CD4-positive, CD25-positive, alpha-beta regulatory T cell (primary cell): Measurements from ENCODE around the gene SLC38A2. TPM values are rescaled to one million over a fixed set of nuclear protein-coding genes. Genes with fewer than 3 reads are reported as not detected.

Experiments
- ATAC-seq, 2 donors: fragments of 150-1000 bp; cut with Tn5 transposase; one replicate each; pipeline ENCODE4 v1.10.0; 2021; ENCODE audit warnings: low read depth in 2 of 2, moderate number of reproducible peaks in 2 of 2, moderate library complexity in 1 of 2
- DNase-seq, 3 donors: peaks; one replicate each; pipeline versions ENCODE4 v3.0.0 to v3.0.0-alpha.2; 2012 to 2022; ENCODE audit warnings: mixed read lengths in 1 of 3
- H3K27ac ChIP-seq: one replicate; pipeline ENCODE4 v1.7.0; 2013; ENCODE audit warnings: mild to moderate bottlenecking, low read length; ENCODE audit not compliant: insufficient read depth, poor library complexity, severe bottlenecking
- H3K27me3 ChIP-seq: one replicate; pipeline ENCODE4 v1.7.0; 2013; ENCODE audit warnings: low read length; ENCODE audit not compliant: control insufficient read depth, insufficient read depth
- H3K36me3 ChIP-seq: one replicate; pipeline ENCODE4 v1.7.0; 2013; ENCODE audit warnings: mild to moderate bottlenecking, low read length, moderate library complexity; ENCODE audit not compliant: control insufficient read depth, insufficient read depth
- H3K4me1 ChIP-seq: 2 replicates; pipeline ENCODE4 v1.7.0; 2013; ENCODE audit warnings: mild to moderate bottlenecking, low read length; ENCODE audit not compliant: insufficient read depth, control insufficient read depth, poor library complexity, severe bottlenecking
- H3K4me3 ChIP-seq: one replicate; pipeline ENCODE4 v1.7.0; 2013; ENCODE audit warnings: low read depth, mild to moderate bottlenecking, low read length, moderate library complexity
- H3K9me3 ChIP-seq, 2 experiments: 1 replicate in 1 of 2; 2 replicates in 1 of 2; pipeline ENCODE4 v1.7.0; 2013; ENCODE audit warnings: low read length in 2 of 2, mild to moderate bottlenecking in 1 of 2, moderate library complexity in 1 of 2; ENCODE audit not compliant: control insufficient read depth in 2 of 2
- H3K27ac Mint-ChIP-seq, 3 donors: one replicate each; pipeline ENCODE4 v1.8.0; 2020 to 2022; ENCODE audit warnings: mild to moderate bottlenecking in 3 of 3, mixed read lengths in 3 of 3, moderate library complexity in 2 of 3
- H3K27me3 Mint-ChIP-seq: one replicate; pipeline ENCODE4 v1.8.0; 2022; ENCODE audit warnings: mild to moderate bottlenecking, mixed read lengths
- H3K36me3 Mint-ChIP-seq: one replicate; pipeline ENCODE4 v1.8.0; 2020; ENCODE audit warnings: mixed read lengths
- H3K4me1 Mint-ChIP-seq, 4 donors: one replicate each; pipeline ENCODE4 v1.8.0; 2020 to 2022; ENCODE audit warnings: mixed read lengths in 4 of 4, mild to moderate bottlenecking in 1 of 4
- H3K4me3 Mint-ChIP-seq, 4 donors: one replicate each; pipeline ENCODE4 v1.8.0; 2020 to 2022; ENCODE audit warnings: mild to moderate bottlenecking in 4 of 4, mixed read lengths in 4 of 4, moderate library complexity in 3 of 4
- H3K9me3 Mint-ChIP-seq, 7 donors: one replicate each; pipeline ENCODE4 v1.8.0; 2020 to 2022; ENCODE audit warnings: mixed read lengths in 7 of 7, mild to moderate bottlenecking in 3 of 7, moderate library complexity in 2 of 7
- polyA plus RNA-seq, 4 donors: library from polyadenylated mRNA; unstranded; fragments of 300-500 nt; fragmentation: Illumina TruSeq; gene quantifications; one replicate each; pipeline ENCODE4 v1.2.3, GENCODE V29; 2021
- total RNA-seq: library from RNA; stranded (reverse); gene quantifications from one replicate; pipeline ENCODE4 v1.2.3, GENCODE V29; 2022

Gene SLC38A2
- total and polyA plus RNA-seq, 5 donors from 2014 or later: 53.0 to 186 (median 90.1) TPM

GRCh38 chr12:46409974-46410373, 37.4 kb upstream of the SLC38A2 start:
- H3K4me3 Mint-ChIP-seq: no peak overlapping the region
- peaks cover 0 to 1% (median 0%) of the 10 kb centered on the region in 7 donors for H3K9me3 Mint-ChIP-seq
- Histone ChIP-seq H3K4me1 (no peaks in the 10 kb centered on the region), H3K9me3 (no peaks in the 10 kb centered on the region), H3K27me3 (peaks cover 2% of the 10 kb centered on the region), H3K4me3 (no peak overlapping the region), H3K36me3 (no peaks in the 10 kb centered on the region), H3K27ac (no peak overlapping the region)
- peaks cover 3% of the 10 kb centered on the region for H3K36me3 Mint-ChIP-seq
- H3K27ac Mint-ChIP-seq: no peak overlapping the region
- DNase-seq: no peak
- H3K27me3 Mint-ChIP-seq: peaks cover 13% of the 10 kb centered on the region
- no peak for ATAC-seq
- H3K4me1 Mint-ChIP-seq: peaks cover 0 to 4% (median under 1%) of the 10 kb centered on the region in 4 donors

GRCh38 chr12:46409342-46409741, 36.8 kb upstream of the SLC38A2 start:
- peaks cover 2% of the 10 kb centered on the region for H3K27me3 ChIP-seq
- Mint-ChIP-seq H3K4me1 (peaks cover 0 to 4% (median under 1%) of the 10 kb centered on the region in 4 donors), H3K27ac (no peak overlapping the region), H3K36me3 (peaks cover 3% of the 10 kb centered on the region), H3K9me3 (peaks cover 0 to 1% (median 0%) of the 10 kb centered on the region in 7 donors), H3K27me3 (peaks cover 13% of the 10 kb centered on the region), H3K4me3 (no peak overlapping the region)
- no peak for ATAC-seq
- H3K9me3 ChIP-seq: no peaks in the 10 kb centered on the region
- no peak for DNase-seq
- no peaks in the 10 kb centered on the region for H3K36me3 ChIP-seq
- no peak overlapping the region for H3K4me3 ChIP-seq
- no peaks in the 10 kb centered on the region for H3K4me1 ChIP-seq
- no peak overlapping the region for H3K27ac ChIP-seq

GRCh38 chr12:46408441-46408840, 35.9 kb upstream of the SLC38A2 start:
- Mint-ChIP-seq H3K9me3 (peaks cover 0 to 1% (median 0%) of the 10 kb centered on the region in 7 donors), H3K36me3 (peaks cover 3% of the 10 kb centered on the region), H3K27me3 (peaks cover 11% of the 10 kb centered on the region), H3K27ac (no peak overlapping the region), H3K4me3 (no peak overlapping the region), H3K4me1 (peaks cover under 1 to 11% (median 7%) of the 10 kb centered on the region in 4 donors)
- ATAC-seq (no peak), DNase-seq (no peak)
- Histone ChIP-seq H3K27me3 (peaks cover 2% of the 10 kb centered on the region), H3K36me3 (no peaks in the 10 kb centered on the region), H3K27ac (no peak overlapping the region), H3K4me1 (no peaks in the 10 kb centered on the region), H3K9me3 (no peaks in the 10 kb centered on the region), H3K4me3 (no peak overlapping the region)

- Histone ChIP-seq H3K4me3 (no peak overlapping the region), H3K36me3 (no peaks in the 10 kb centered on the region), H3K9me3 (no peaks in the 10 kb centered on the region), H3K4me1 (no peaks in the 10 kb centered on the region), H3K27ac (no peak overlapping the region), H3K27me3 (peaks cover 2% of the 10 kb centered on the region)
- DNase-seq: no peak
- Mint-ChIP-seq H3K36me3 (peaks cover 3% of the 10 kb centered on the region), H3K27me3 (peaks cover under 1% of the 10 kb centered on the region), H3K9me3 (no peaks in the 10 kb centered on the region), H3K4me1 (peaks cover 6 to 21% (median 16%) of the 10 kb centered on the region in 4 donors), H3K4me3 (no peak overlapping the region), H3K27ac (no peak overlapping the region)
- ATAC-seq: no peak
Measured at GRCh38 chr12:46407361-46407760, 34.8 kb upstream of the SLC38A2 start.

GRCh38 chr12:46406352-46407027, 33.9 kb upstream of the SLC38A2 start:
- Mint-ChIP-seq H3K27ac (no peak overlapping the region), H3K27me3 (no peaks in the 10 kb centered on the region), H3K4me3 (no peak overlapping the region), H3K4me1 (peaks cover 6 to 27% (median 18%) of the 10 kb centered on the region in 4 donors), H3K9me3 (peaks cover 0 to under 1% (median 0%) of the 10 kb centered on the region in 7 donors), H3K36me3 (peaks cover 3% of the 10 kb centered on the region)
- no peak overlapping the region for H3K4me3 ChIP-seq
- H3K27ac ChIP-seq: no peak overlapping the region
- no peaks in the 10 kb centered on the region for H3K4me1 ChIP-seq
- DNase-seq (no peak), ATAC-seq (no peak)
- no peaks in the 10 kb centered on the region for H3K36me3 ChIP-seq
- peaks cover 2% of the 10 kb centered on the region for H3K27me3 ChIP-seq
- H3K9me3 ChIP-seq: no peaks in the 10 kb centered on the region

- Mint-ChIP-seq H3K27me3 (no peaks in the 10 kb centered on the region), H3K9me3 (peaks cover 0 to 3% (median 2%) of the 10 kb centered on the region in 7 donors), H3K4me3 (no peak overlapping the region), H3K4me1 (peaks cover 6 to 39% (median 26%) of the 10 kb centered on the region in 4 donors), H3K27ac (no peak overlapping the region), H3K36me3 (peaks cover 3% of the 10 kb centered on the region)
- DNase-seq (no peak), ATAC-seq (no peak)
- Histone ChIP-seq H3K4me3 (no peak overlapping the region), H3K27ac (no peak overlapping the region), H3K27me3 (no peaks in the 10 kb centered on the region), H3K36me3 (no peaks in the 10 kb centered on the region), H3K9me3 (no peaks in the 10 kb centered on the region), H3K4me1 (no peaks in the 10 kb centered on the region)
Measured at GRCh38 chr12:46404733-46405132, 32.2 kb upstream of the SLC38A2 start.

GRCh38 chr12:46404225-46404631, 31.7 kb upstream of the SLC38A2 start:
- Mint-ChIP-seq H3K27me3 (no peaks in the 10 kb centered on the region), H3K4me1 (peaks cover 6 to 44% (median 31%) of the 10 kb centered on the region in 4 donors), H3K27ac (no peak overlapping the region), H3K36me3 (peaks cover 3% of the 10 kb centered on the region), H3K9me3 (peaks cover 0 to 8% (median 2%) of the 10 kb centered on the region in 7 donors), H3K4me3 (no peak overlapping the region)
- H3K27ac ChIP-seq: no peak overlapping the region
- no peaks in the 10 kb centered on the region for H3K4me1 ChIP-seq
- no peak overlapping the region for H3K4me3 ChIP-seq
- H3K9me3 ChIP-seq: no peaks in the 10 kb centered on the region
- H3K27me3 ChIP-seq: no peaks in the 10 kb centered on the region
- ATAC-seq: no peak
- no peak for DNase-seq
- H3K36me3 ChIP-seq: no peaks in the 10 kb centered on the region

GRCh38 chr12:46403719-46404070, 31.1 kb upstream of the SLC38A2 start:
- Mint-ChIP-seq H3K36me3 (peaks cover 3% of the 10 kb centered on the region), H3K27ac (no peak overlapping the region), H3K9me3 (peaks cover 0 to 8% (median 2%) of the 10 kb centered on the region in 7 donors), H3K4me1 (peaks cover 6 to 50% (median 35%) of the 10 kb centered on the region in 4 donors), H3K4me3 (no peak overlapping the region), H3K27me3 (no peaks in the 10 kb centered on the region)
- Histone ChIP-seq H3K27me3 (no peaks in the 10 kb centered on the region), H3K9me3 (no peaks in the 10 kb centered on the region), H3K4me3 (no peak overlapping the region), H3K4me1 (no peaks in the 10 kb centered on the region), H3K27ac (no peak overlapping the region), H3K36me3 (no peaks in the 10 kb centered on the region)
- ATAC-seq: no peak
- no peak for DNase-seq
